ENCODE measurements around the gene SBF1. TPM values are rescaled to one million over a fixed set of nuclear protein-coding genes. Genes with fewer than 3 reads are reported as not detected.
A peak's percentile ranks its signal among the peaks of the same experiment; 100 is the strongest.

The SBF1 gene
- total and polyA plus RNA-seq, 2 of the 13 experiments (the other 11 are each of a cell fraction or from before 2014, with no cell fraction given), result 31.7 to 40.9 TPM

GRCh38 chr22:50469377-50470305, 5.2 kb downstream of the SBF1 start:
- no TSS peak for BruUV-seq (replicated peaks)
- H4K20me1 ChIP-seq (ENCODE audit: insufficient read depth, low read length), result peaks cover 35% of the 10 kb centered on the region
- intact Hi-C loops (cut with micrococcal nuclease; ENCODE audit: unreplicated experiment), result no loop called here
- H2AFZ ChIP-seq (ENCODE audit: low read length), result no peak overlapping the region
- H3K36me3 ChIP-seq (replicated peaks in 1 of 2; ENCODE audit: control insufficient read depth in 1 of 2, insufficient read depth in 2 of 2, low read length in 2 of 2), result peaks cover 17 to 29% of the 10 kb centered on the region in 2 experiments; a peak in 4 of 5 replicates
- H3K27ac ChIP-seq (ENCODE audit: extremely low read length, insufficient read depth, low read length), result no peak overlapping the region
- no peak overlapping the region for H3K4me3 ChIP-seq (replicated peaks in 1 of 3; ENCODE audit: insufficient read depth in 1 of 3, low read depth in 2 of 3, low read length in 3 of 3)
- 100% methylated on average over 1 of the region's 25 CpGs for WGBS (ENCODE audit: low lambda C conversion rate)
- no peaks in the 10 kb centered on the region for H3K9me3 ChIP-seq (ENCODE audit: low read length)
- H3K4me2 ChIP-seq (ENCODE audit: low read depth, low read length), result no peak overlapping the region
- peaks cover 50% of the 10 kb centered on the region for H3K79me2 ChIP-seq (ENCODE audit: insufficient read depth, low read length)
- DNase-seq (ENCODE audit: low spot score) (no peak), ATAC-seq (no peak), FAIRE-seq (no peak)
- ChIA-PET POLR2A (no interaction called here), CTCF (ENCODE audit: low intra/inter-chr PET ratio, low total read pairs) (no interaction called here)
- peak; percentile 0 for TF ChIP-seq AGO2 (optimal IDR thresholded peaks at IDR 0.05; ENCODE audit: low read depth, low read length)
- TF ChIP-seq ATF2 (CRISPR knock-in tag; IDR thresholded peaks at IDR 0.05), result no peak
- no peak overlapping the region for H3K9ac ChIP-seq (ENCODE audit: insufficient read depth, low read depth, low read length)
- in situ Hi-C loops (cut with HindIII; ENCODE audit: extremely low pct_ligation_motif_present, low pct_unique_long_range_greater_than_20kb), result no loop called here
- H3K27me3 ChIP-seq (ENCODE audit: control insufficient read depth in 1 of 2, insufficient read depth in 2 of 2, low read length in 2 of 2), result no peaks in the 10 kb centered on the region
- H3K4me1 ChIP-seq (ENCODE audit: insufficient read depth, low read length), result peaks cover 42% of the 10 kb centered on the region

GRCh38 chr22:50468626-50469025, 6.2 kb downstream of the SBF1 start:
- CTCF ChIA-PET (ENCODE audit: low intra/inter-chr PET ratio, low total read pairs), result no interaction called here
- peaks cover 21 to 39% of the 10 kb centered on the region in 2 experiments; a peak in 4 of 5 replicates for H3K36me3 ChIP-seq (replicated peaks in 1 of 2; ENCODE audit: control insufficient read depth in 1 of 2, insufficient read depth in 2 of 2, low read length in 2 of 2)
- intact Hi-C loops (cut with micrococcal nuclease; ENCODE audit: unreplicated experiment), result no loop called here

More at GRCh38 chr22:50468626-50469025, 6.2 kb downstream of the SBF1 start:
- ATAC-seq (no peak), DNase-seq (ENCODE audit: low spot score) (no peak), FAIRE-seq (no peak)
- no peaks in the 10 kb centered on the region for H3K27me3 ChIP-seq (ENCODE audit: control insufficient read depth in 1 of 2, insufficient read depth in 2 of 2, low read length in 2 of 2)
- no peak overlapping the region for H3K4me2 ChIP-seq (ENCODE audit: low read depth, low read length)
- H3K9ac ChIP-seq (ENCODE audit: insufficient read depth, low read depth, low read length), result no peak overlapping the region
- no peaks in the 10 kb centered on the region for H3K9me3 ChIP-seq (ENCODE audit: low read length)
- in situ Hi-C loops (cut with HindIII; ENCODE audit: extremely low pct_ligation_motif_present, low pct_unique_long_range_greater_than_20kb), result no loop called here
- TF ChIP-seq PHF8 (CRISPR knock-in tag; IDR thresholded peaks at IDR 0.05), result no peak
- no peak for TF ChIP-seq ZNF782 (CRISPR knock-in tag; IDR thresholded peaks at IDR 0.05; ENCODE audit: borderline replicate concordance)
- TF ChIP-seq SUZ12 (IDR thresholded peaks at IDR 0.05; ENCODE audit: low read depth, low read length), result no peak
- TF ChIP-seq ZNF75D (CRISPR knock-in tag; IDR thresholded peaks at IDR 0.05; ENCODE audit: borderline replicate concordance), result no peak
- TF ChIP-seq NPAS2 (CRISPR knock-in tag; IDR thresholded peaks at IDR 0.05; ENCODE audit: borderline replicate concordance), result no peak
- TF ChIP-seq ARID2 (CRISPR knock-in tag; IDR thresholded peaks at IDR 0.05; ENCODE audit: borderline replicate concordance), result no peak
- no peak for TF ChIP-seq HHEX (CRISPR knock-in tag; IDR thresholded peaks at IDR 0.05)
- TF ChIP-seq RXRA (CRISPR knock-in tag; IDR thresholded peaks at IDR 0.05), result no peak
- no peak for TF ChIP-seq ZFP36L2 (CRISPR knock-in tag; IDR thresholded peaks at IDR 0.05)
- TF ChIP-seq FIP1L1 (IDR thresholded peaks at IDR 0.05; ENCODE audit: borderline replicate concordance, insufficient read depth, low read depth, low read length), result no peak
- TF ChIP-seq ZNF225 (CRISPR knock-in tag; IDR thresholded peaks at IDR 0.05), result no peak
- TF ChIP-seq ZNF20 (CRISPR knock-in tag; IDR thresholded peaks at IDR 0.05), result no peak
- peaks cover 43% of the 10 kb centered on the region for H3K79me2 ChIP-seq (ENCODE audit: insufficient read depth, low read length)
- H2AFZ ChIP-seq (ENCODE audit: low read length), result no peak overlapping the region
- H3K4me1 ChIP-seq (ENCODE audit: insufficient read depth, low read length), result peaks cover 38% of the 10 kb centered on the region
- H3K4me3 ChIP-seq (replicated peaks in 1 of 3; ENCODE audit: insufficient read depth in 1 of 3, low read depth in 2 of 3, low read length in 3 of 3), result no peak overlapping the region
- H3K27ac ChIP-seq (ENCODE audit: extremely low read length, insufficient read depth, low read length), result no peak overlapping the region
- 98% methylated on average over 6 of the region's 8 CpGs for WGBS (ENCODE audit: low lambda C conversion rate)
- no TSS peak for BruUV-seq (replicated peaks)
- POLR2A ChIA-PET, result no interaction called here
- H4K20me1 ChIP-seq (ENCODE audit: insufficient read depth, low read length), result peaks cover 31% of the 10 kb centered on the region

Data from HepG2 (cell line).